Activated CD8-positive, alpha-beta T cell treated with anti-CD3 and anti-CD28 coated beads, Interleukin-2, amount 10 ng/mL, durations not matched to agents 7 days and 5 days (primary cell): Measurements from ENCODE around the gene SLC34A3. TPM values are rescaled to one million over a fixed set of nuclear protein-coding genes. Genes with fewer than 3 reads are reported as not detected.

Source experiments
- total RNA-seq, 2 experiments: library from RNA; stranded (reverse); gene quantifications; one replicate each; pipeline ENCODE4 v1.2.3, GENCODE V29; 2021

SLC34A3 gene
- total RNA-seq, 2 experiments from 2014 or later: not detected

Other genes starting within 250 kb of the SLC34A3 start
- gene LCNL1, start 247.9 kb upstream of the SLC34A3 start, total RNA-seq: not detected
- gene PAXX, start 238.5 kb upstream of the SLC34A3 start, total RNA-seq: 10 to 100 TPM; 80.6 to 85.2 TPM
- gene CLIC3, start 234.3 kb upstream of the SLC34A3 start, total RNA-seq: 1 to 10 TPM; 3.6 to 4.8 TPM
- 10 to 100 TPM; 61.5 to 62.0 TPM for gene ABCA2, start 202.7 kb upstream of the SLC34A3 start, total RNA-seq
- 1 to 10 TPM; 2.5 to 2.6 TPM for gene FUT7, start 198.8 kb upstream of the SLC34A3 start, total RNA-seq
- 10 to 100 TPM; 20.1 to 29.9 TPM for gene NPDC1, start 184.7 kb upstream of the SLC34A3 start, total RNA-seq
- gene ENTPD2, start 176.8 kb upstream of the SLC34A3 start, total RNA-seq: under 1 TPM in 1 of 2 experiments, not detected in 1; 0.34 TPM
- gene SAPCD2, start 160.3 kb upstream of the SLC34A3 start, total RNA-seq: 10 to 100 TPM; 56.8 to 57.0 TPM
- gene UAP1L1, start 153.4 kb upstream of the SLC34A3 start, total RNA-seq: 10 to 100 TPM; 63.1 to 66.8 TPM
- 10 to 100 TPM; 42.2 to 49.2 TPM for gene MAN1B1, start 143.9 kb upstream of the SLC34A3 start, total RNA-seq
- 100 to 1,000 TPM; 248 TPM for gene DPP7, start 116.2 kb upstream of the SLC34A3 start, total RNA-seq
- gene GRIN1, start 91.7 kb upstream of the SLC34A3 start, total RNA-seq: not detected
- gene LRRC26, start 60.9 kb upstream of the SLC34A3 start, total RNA-seq: not detected
- gene TMEM210, start 58.8 kb upstream of the SLC34A3 start, total RNA-seq: under 1 TPM; 0.29 to 0.32 TPM
- 10 to 100 TPM; 60.2 to 64.1 TPM for gene ANAPC2, start 42.3 kb upstream of the SLC34A3 start, total RNA-seq
- 10 to 100 TPM; 88.2 to 90.0 TPM for gene SSNA1, start 42.2 kb upstream of the SLC34A3 start, total RNA-seq
- gene TPRN, start 30.2 kb upstream of the SLC34A3 start, total RNA-seq: 10 to 100 TPM; 10.9 to 12.0 TPM
- gene TMEM203, start 25.3 kb upstream of the SLC34A3 start, total RNA-seq: 10 to 100 TPM; 34.6 to 36.6 TPM
- gene NDOR1, start 25.2 kb upstream of the SLC34A3 start, total RNA-seq: 10 to 100 TPM; 44.7 to 45.5 TPM
- gene RNF208, start 8.7 kb upstream of the SLC34A3 start, total RNA-seq: 1 to 10 TPM; 3.6 to 4.5 TPM
- gene CYSRT1, start 5.7 kb upstream of the SLC34A3 start, total RNA-seq: under 1 TPM; 0.42 to 0.50 TPM
- not detected for gene RNF224, start 3.4 kb upstream of the SLC34A3 start, total RNA-seq
- gene TUBB4B, start 10.4 kb downstream of the SLC34A3 start, total RNA-seq: 100 to 1,000 TPM; 417 to 432 TPM
- not detected for gene STPG3, start 20.4 kb downstream of the SLC34A3 start, total RNA-seq
- gene NELFB, start 24.4 kb downstream of the SLC34A3 start, total RNA-seq: 10 to 100 TPM; 68.6 to 68.8 TPM
- gene TOR4A, start 46.8 kb downstream of the SLC34A3 start, total RNA-seq: 1 to 10 TPM; 6.6 to 7.0 TPM
- gene NRARP, start 71.4 kb downstream of the SLC34A3 start, total RNA-seq: 1 to 10 TPM; 1.4 to 1.5 TPM
- gene EXD3, start 192.3 kb downstream of the SLC34A3 start, total RNA-seq: 10 to 100 TPM in 1 of 2 experiments, 1 to 10 TPM in 1; 10.0 to 10.9 TPM
- gene NOXA1, start 192.5 kb downstream of the SLC34A3 start, total RNA-seq: under 1 TPM; 0.52 to 0.58 TPM
- not detected for gene ENTPD8, start 210.5 kb downstream of the SLC34A3 start, total RNA-seq
- gene NSMF, start 228.4 kb downstream of the SLC34A3 start, total RNA-seq: 10 to 100 TPM; 55.0 to 59.0 TPM